ENCODE measurements around the gene CMTR1. TPM values are rescaled to one million over a fixed set of nuclear protein-coding genes. Genes with fewer than 3 reads are reported as not detected.
A peak's percentile ranks its signal among the peaks of the same experiment; 100 is the strongest.

The CMTR1 gene
- total and polyA plus RNA-seq, 10 of the 15 experiments (the other 5 are each of a cell fraction or from before 2014, with no cell fraction given), result 2.7 to 67.0 (median 46.2) TPM

- ChIA-PET SMC1A (ENCODE audit: uncharacterized antibody, unreplicated experiment) (interaction anchor here (3.1 kb wide), 1 partner anchor 12 kb away, joined by 8 read pairs; the partner anchor contains the start of gene CCDC167), POLR2A (no interaction called here), RAD21 (ENCODE audit: unreplicated experiment) (interaction anchor here (1.1 kb wide), 1 partner anchor 11 kb away, joined by 5 read pairs; no protein-coding TSS in a partner anchor), CTCF (no interaction called here)
- no peak for ATAC-seq
- intact Hi-C loops (cut with micrococcal nuclease; ENCODE audit: unreplicated experiment), result no loop called here
- H3K4me2 ChIP-seq (ENCODE audit: control insufficient read depth, insufficient read depth), result no peak overlapping the region
- H3K27ac ChIP-seq (ENCODE audit: control insufficient read depth, insufficient read depth), result no peak overlapping the region
- BruUV-seq (replicated peaks), result no TSS peak
- in situ Hi-C loops (cut with MboI), result no loop called here
- DNase-seq (ENCODE audit: low read depth, low spot score), result no peak
- no peaks in the 10 kb centered on the region for H3K27me3 ChIP-seq (replicated peaks in 1 of 2; ENCODE audit: control insufficient read depth in 2 of 2, insufficient read depth in 2 of 2, low read length in 1 of 2)
- H2AFZ ChIP-seq (ENCODE audit: control insufficient read depth, low read depth, low read length), result no peak overlapping the region
- FAIRE-seq, result no peak
- no peaks in the 10 kb centered on the region for H4K20me1 ChIP-seq (ENCODE audit: control insufficient read depth, insufficient read depth)
- H3K4me1 ChIP-seq (ENCODE audit: control insufficient read depth, insufficient read depth, low read length), result peaks cover 33% of the 10 kb centered on the region
- no peaks in the 10 kb centered on the region for H3K9me3 ChIP-seq (replicated peaks; ENCODE audit: control insufficient read depth, insufficient read depth, low read length)
- no peak overlapping the region for H3K9ac ChIP-seq (ENCODE audit: control insufficient read depth, insufficient read depth, low read length)
- no peaks in the 10 kb centered on the region for H3K36me3 ChIP-seq (ENCODE audit: control insufficient read depth in 2 of 2, insufficient read depth in 2 of 2, low read length in 1 of 2)
- H3K79me2 ChIP-seq (ENCODE audit: control insufficient read depth, insufficient read depth, low read length), result no peaks in the 10 kb centered on the region
- TF ChIP-seq PML (IDR thresholded peaks at IDR 0.05; ENCODE audit: low read length), result no peak
- TF ChIP-seq IKZF1 (conservative IDR thresholded peaks at IDR 0.05), result 0 out of 2 replicates have a peak, but pooled peaks have one; percentile 16
- TF ChIP-seq NFYB (IDR thresholded peaks at IDR 0.05; ENCODE audit: insufficient read depth, low read depth, low read length), result no peak
- H3K4me3 ChIP-seq, result no peak overlapping the region
- WGBS (ENCODE audit: insufficient coverage, insufficient replicate concordance, low lambda C conversion rate, missing lambda C conversion rate), result 67% methylated on average over 9 of the region's 9 CpGs
These were observed 80.1 kb downstream of the CMTR1 start for GRCh38 chr6:37513155-37513554.

GRCh38 chr6:37513576-37513975 lies 80.6 kb downstream of the CMTR1 start:
- Histone ChIP-seq H3K4me2 (ENCODE audit: control insufficient read depth, insufficient read depth) (no peak overlapping the region), H3K27ac (ENCODE audit: control insufficient read depth, insufficient read depth) (no peak overlapping the region), H4K20me1 (ENCODE audit: control insufficient read depth, insufficient read depth) (no peaks in the 10 kb centered on the region), H3K36me3 (ENCODE audit: control insufficient read depth in 2 of 2, insufficient read depth in 2 of 2, low read length in 1 of 2) (no peaks in the 10 kb centered on the region), H3K4me3 (no peak overlapping the region), H3K27me3 (replicated peaks in 1 of 2; ENCODE audit: control insufficient read depth in 2 of 2, insufficient read depth in 2 of 2, low read length in 1 of 2) (no peaks in the 10 kb centered on the region), H3K4me1 (ENCODE audit: control insufficient read depth, insufficient read depth, low read length) (peaks cover 29% of the 10 kb centered on the region), H3K9ac (ENCODE audit: control insufficient read depth, insufficient read depth, low read length) (no peak overlapping the region), H2AFZ (ENCODE audit: control insufficient read depth, low read depth, low read length) (no peak overlapping the region), H3K79me2 (ENCODE audit: control insufficient read depth, insufficient read depth, low read length) (no peaks in the 10 kb centered on the region), H3K9me3 (replicated peaks; ENCODE audit: control insufficient read depth, insufficient read depth, low read length) (no peaks in the 10 kb centered on the region)
- FAIRE-seq (no peak), DNase-seq (ENCODE audit: low read depth, low spot score) (no peak), ATAC-seq (no peak)
- no TSS peak for BruUV-seq (replicated peaks)
- in situ Hi-C loops (cut with MboI), result no loop called here
- 64% methylated on average over 10 of the region's 10 CpGs for WGBS (ENCODE audit: insufficient coverage, insufficient replicate concordance, low lambda C conversion rate, missing lambda C conversion rate)
- POLR2A ChIA-PET, result no interaction called here
- SMC1A ChIA-PET (ENCODE audit: uncharacterized antibody, unreplicated experiment), result interaction anchor here (4.8 kb wide), 1 partner anchor 10 kb away, joined by 31 read pairs; no protein-coding TSS in a partner anchor
- intact Hi-C loops (cut with micrococcal nuclease; ENCODE audit: unreplicated experiment), result no loop called here
- CTCF ChIA-PET, result no interaction called here
- RAD21 ChIA-PET (ENCODE audit: unreplicated experiment), result interaction anchor here (1.0 kb wide), 1 partner anchor 11 kb away, joined by 3 read pairs; no protein-coding TSS in a partner anchor
- TF ChIP-seq DPF2 (IDR thresholded peaks at IDR 0.05), result no peak
- no peak for TF ChIP-seq PAX8 (IDR thresholded peaks at IDR 0.05)
- TF ChIP-seq NRF1 (conservative IDR thresholded peaks at IDR 0.05; ENCODE audit: low read depth, low read length), result no peak
- TF ChIP-seq JUND (IDR thresholded peaks at IDR 0.05; ENCODE audit: low read depth, low read length), result no peak
- TF ChIP-seq PKNOX1 (IDR thresholded peaks at IDR 0.05), result no peak
- TF ChIP-seq ATF7 (IDR thresholded peaks at IDR 0.05; ENCODE audit: low read depth), result no peak
- no peak for TF ChIP-seq ZNF24 (IDR thresholded peaks at IDR 0.05)
- no peak for TF ChIP-seq KAT2A (conservative IDR thresholded peaks at IDR 0.05; ENCODE audit: control insufficient read depth, low read depth, low read length)
- TF ChIP-seq BCLAF1 (IDR thresholded peaks at IDR 0.05), result no peak
- no peak for TF ChIP-seq NR2C2 (IDR thresholded peaks at IDR 0.05; ENCODE audit: borderline replicate concordance, control insufficient read depth, insufficient read length, low read depth)
- TF ChIP-seq MLLT1 (IDR thresholded peaks at IDR 0.05), result no peak

Data from GM12878 (cell line).